ENCODE data around the gene JAKMIP1.

- TF ChIP-seq CTCF (conservative IDR thresholded peaks at IDR 0.05): no peak
- no peak for TF ChIP-seq EZH2 (IDR thresholded peaks at IDR 0.05; ENCODE audit: low read depth)
Observed at GRCh38 chr4:6078560-6078959, 121.8 kb downstream of the JAKMIP1 start.

Data from PC-9 (cell line).